Activated naive CD4-positive, alpha-beta T cell treated with anti-CD3 and anti-CD28 coated beads, Interleukin-2, amount 10 ng/mL, durations not matched to agents 7 days and 5 days (primary cell): ENCODE results near the gene VEGFD.
A peak's percentile ranks its signal among the peaks of the same experiment; 100 is the strongest.
"Not testable (repeated sequence)": the region's sequence is repeated elsewhere in the genome, so short reads cannot be mapped to it uniquely, and the experiment has no call there.

ENCODE experiments used
- CTCF ChIA-PET: fragments of 350-600 bp; sonication (Branson Sonifier 250); formaldehyde crosslinking; loops from one replicate; lab custom pipeline; 2021; ENCODE audit warnings: antibody characterized with exemption; lab: Charles Lee
- DNase-seq: peaks from one replicate; pipeline ENCODE4 v3.0.0-alpha.2; 2020
- H3K27ac Mint-ChIP-seq: one replicate; pipeline ENCODE4 v1.8.0; 2021; ENCODE audit warnings: mild to moderate bottlenecking, moderate library complexity, mixed read lengths
- H3K27me3 Mint-ChIP-seq: one replicate; pipeline ENCODE4 v1.8.0; 2021; ENCODE audit warnings: mild to moderate bottlenecking, mixed read lengths
- H3K36me3 Mint-ChIP-seq: one replicate; pipeline ENCODE4 v1.8.0; 2021; ENCODE audit warnings: mixed read lengths
- H3K4me1 Mint-ChIP-seq: one replicate; pipeline ENCODE4 v1.8.0; 2021; ENCODE audit warnings: mixed read lengths
- H3K4me3 Mint-ChIP-seq: one replicate; pipeline ENCODE4 v1.8.0; 2021; ENCODE audit warnings: mild to moderate bottlenecking, moderate library complexity, mixed read lengths
- H3K9me3 Mint-ChIP-seq: one replicate; pipeline ENCODE4 v1.8.0; 2021; ENCODE audit warnings: mixed read lengths

Gene VEGFD

DNA sequence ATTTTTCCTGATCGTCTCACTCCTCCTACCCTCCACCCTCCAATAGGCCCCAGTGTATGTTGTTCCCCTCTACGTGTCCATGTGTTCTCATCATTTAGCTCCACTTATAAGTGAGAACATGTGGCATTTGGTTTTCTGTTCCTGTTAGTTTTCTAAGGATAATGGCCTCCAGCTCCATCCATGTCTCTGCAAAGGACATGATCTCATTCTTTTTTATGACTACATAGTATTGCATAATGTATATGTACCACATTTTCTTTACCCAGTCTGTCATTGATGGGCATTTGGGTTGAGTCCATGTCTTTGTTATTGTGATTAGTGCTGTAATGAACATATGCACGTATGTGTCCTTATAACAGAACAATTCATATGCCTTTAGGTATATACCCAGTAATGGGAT lies 78.3 kb downstream of the VEGFD start:
- H3K4me3 Mint-ChIP-seq, H3K27ac Mint-ChIP-seq, H3K9me3 Mint-ChIP-seq, H3K4me1 Mint-ChIP-seq, DNase-seq, CTCF ChIA-PET, H3K36me3 Mint-ChIP-seq, H3K27me3 Mint-ChIP-seq: not testable (repeated sequence)

- CTCF ChIA-PET, result interaction anchor here (1.5 kb wide), 1 partner anchor 48 kb away, joined by 5 read pairs; no protein-coding TSS in a partner anchor
- Mint-ChIP-seq H3K4me3 (no peak overlapping the region), H3K4me1 (peaks cover 4% of the 10 kb centered on the region), H3K9me3 (no peaks in the 10 kb centered on the region), H3K36me3 (no peaks in the 10 kb centered on the region), H3K27me3 (peaks cover 6% of the 10 kb centered on the region), H3K27ac (no peak overlapping the region)
- peak; percentile 22 for DNase-seq
These were observed 82.3 kb downstream of the VEGFD start for GRCh38 chrX:15301924-15302323.

DNA sequence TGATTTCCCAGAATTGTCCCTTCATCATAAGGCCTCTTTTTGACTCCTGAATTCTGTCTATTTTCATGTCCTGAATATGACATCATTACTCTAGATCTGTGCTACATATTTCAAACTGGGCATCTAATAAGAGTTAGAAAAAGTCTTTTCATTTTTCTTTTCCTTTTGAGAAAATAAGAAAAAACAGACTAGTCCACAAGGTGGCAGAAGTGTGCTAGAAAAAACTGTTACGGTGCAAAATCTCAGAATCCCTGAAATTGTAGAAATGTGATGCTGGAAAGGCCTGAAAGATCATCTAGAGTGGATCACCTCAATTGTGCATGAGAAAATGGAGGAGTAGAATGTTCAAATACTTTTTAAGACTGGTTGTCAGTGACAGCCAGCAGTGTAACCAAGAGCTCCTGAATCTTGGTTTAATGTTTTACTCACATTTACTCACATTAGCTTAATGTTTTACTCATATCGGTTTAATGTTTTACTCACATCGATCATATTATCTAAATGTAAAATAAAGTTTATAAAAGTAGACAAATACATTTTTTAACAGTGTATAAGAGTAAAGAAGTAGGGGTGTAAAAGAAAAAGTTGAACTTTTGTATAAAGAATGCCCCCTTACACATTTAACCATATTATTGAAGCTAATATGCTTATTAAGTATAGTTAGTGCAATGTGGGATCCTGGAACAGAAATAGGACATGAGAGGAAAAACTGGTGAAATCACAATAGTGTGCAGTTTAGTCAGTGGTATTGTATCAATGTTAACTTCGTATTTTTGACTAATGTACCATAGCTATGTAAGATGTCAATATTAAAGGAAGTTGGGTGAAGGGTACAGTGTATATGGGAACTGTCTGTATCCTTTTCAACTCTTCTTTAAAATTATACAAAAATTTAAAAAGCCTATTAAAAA lies 84.0 kb downstream of the VEGFD start:
- CTCF ChIA-PET, result interaction anchor here (0.6 to 1.8 kb wide), 7 partner anchors 15 to 189 kb away, joined by 3 to 8 read pairs (median 3); no protein-coding TSS in a partner anchor
- Mint-ChIP-seq H3K4me3 (no peak overlapping the region), H3K9me3 (no peaks in the 10 kb centered on the region), H3K27me3 (peaks cover 6% of the 10 kb centered on the region), H3K4me1 (peaks cover 4% of the 10 kb centered on the region), H3K36me3 (no peaks in the 10 kb centered on the region), H3K27ac (no peak overlapping the region)
- DNase-seq, result no peak

DNA sequence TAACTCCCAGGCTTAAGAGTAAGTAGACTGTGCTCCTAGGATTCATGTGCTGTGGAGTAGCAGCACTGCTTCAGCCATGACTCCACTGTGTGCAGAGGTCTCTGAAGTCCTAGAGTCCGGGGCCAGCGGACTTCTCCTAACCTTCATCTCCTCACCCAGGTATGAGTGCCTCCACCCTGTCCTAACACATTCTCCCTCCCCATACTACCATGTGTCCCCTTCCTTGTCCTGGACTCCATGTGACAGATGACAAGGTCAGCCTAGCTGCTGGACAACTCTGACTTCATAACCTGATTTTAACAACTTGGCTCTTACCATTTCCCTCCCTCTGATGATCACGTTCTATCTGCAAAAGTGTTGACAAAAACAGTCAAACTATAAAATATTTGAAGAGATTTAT lies 85.4 kb downstream of the VEGFD start:
- no peak for DNase-seq
- H3K9me3 Mint-ChIP-seq, result no peaks in the 10 kb centered on the region
- H3K36me3 Mint-ChIP-seq, result no peaks in the 10 kb centered on the region
- CTCF ChIA-PET, result no interaction called here
- peaks cover 6% of the 10 kb centered on the region for H3K27me3 Mint-ChIP-seq
- H3K4me3 Mint-ChIP-seq, result no peak overlapping the region
- no peak overlapping the region for H3K27ac Mint-ChIP-seq
- H3K4me1 Mint-ChIP-seq, result peaks cover 4% of the 10 kb centered on the region

GRCh38 chrX:15298201-15298600 lies 86.0 kb downstream of the VEGFD start:
- CTCF ChIA-PET, result no interaction called here
- Mint-ChIP-seq H3K4me1 (peaks cover 4% of the 10 kb centered on the region), H3K4me3 (no peak overlapping the region), H3K36me3 (no peaks in the 10 kb centered on the region), H3K27ac (no peak overlapping the region), H3K9me3 (no peaks in the 10 kb centered on the region), H3K27me3 (peaks cover 6% of the 10 kb centered on the region)
- no peak for DNase-seq
